Fibroblast of gingiva (primary cell): Measurements from ENCODE around the gene NBR1.
"Not testable (repeated sequence)": the region's sequence is repeated elsewhere in the genome, so short reads cannot be mapped to it uniquely, and the experiment has no call there.

Experiments used
- DNase-seq: peaks from one replicate; pipeline ENCODE4 v3.0.0-alpha.2; 2011; ENCODE audit warnings: low read depth

Gene NBR1

GRCh38 chr17:43246456-43246855 lies 75.4 kb downstream of the NBR1 start:
- DNase-seq, result not testable (repeated sequence)
